EL (cell line): ENCODE results near the gene CCDC126.
"Not testable (repeated sequence)": the region's sequence is repeated elsewhere in the genome, so short reads cannot be mapped to it uniquely, and the experiment has no call there.

ENCODE experiments used
- DNase-seq: peaks from one replicate; pipeline ENCODE4 v3.0.0-alpha.2; 2016

CCDC126 gene

GRCh38 chr7:23597094-23598091, at the start of gene CCDC126:
TSS of gene CCDC126 (plus strand) at chr7:23597382. CDS start at chr7:23611316, 13,934 bp downstream.
- DNase-seq: peak; percentile 93

DNA sequence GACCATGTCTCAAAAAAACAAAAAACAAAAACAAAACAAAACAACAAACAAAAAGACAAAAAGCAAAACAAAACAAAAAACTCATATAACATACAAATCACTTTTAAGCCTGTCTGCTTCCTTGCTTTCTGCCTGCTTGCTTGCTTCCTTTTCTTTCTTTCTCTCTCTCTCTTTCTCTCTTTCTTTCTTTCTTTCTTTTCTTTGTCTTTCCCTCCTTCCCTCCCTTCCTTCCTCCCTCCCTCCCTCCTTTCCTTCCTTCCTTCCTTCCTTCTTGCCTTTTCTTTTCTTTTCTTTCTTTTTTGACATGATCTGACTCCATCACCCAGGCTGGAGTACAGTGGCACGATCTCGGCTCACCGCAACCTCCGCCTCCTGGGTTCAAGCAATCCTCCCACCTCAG, 49.5 kb upstream of the CCDC126 start:
- no peak for DNase-seq

GRCh38 chr7:23558303-23558702, 38.9 kb upstream of the CCDC126 start:
- DNase-seq: no peak

- DNase-seq: peak; percentile 79
Observed at GRCh38 chr7:23570592-23571200, 26.5 kb upstream of the CCDC126 start.

GRCh38 chr7:23581975-23582374, 15.2 kb upstream of the CCDC126 start:
- not testable (repeated sequence) for DNase-seq

GRCh38 chr7:23585304-23585703, 11.9 kb upstream of the CCDC126 start:
- DNase-seq: not testable (repeated sequence)

DNA sequence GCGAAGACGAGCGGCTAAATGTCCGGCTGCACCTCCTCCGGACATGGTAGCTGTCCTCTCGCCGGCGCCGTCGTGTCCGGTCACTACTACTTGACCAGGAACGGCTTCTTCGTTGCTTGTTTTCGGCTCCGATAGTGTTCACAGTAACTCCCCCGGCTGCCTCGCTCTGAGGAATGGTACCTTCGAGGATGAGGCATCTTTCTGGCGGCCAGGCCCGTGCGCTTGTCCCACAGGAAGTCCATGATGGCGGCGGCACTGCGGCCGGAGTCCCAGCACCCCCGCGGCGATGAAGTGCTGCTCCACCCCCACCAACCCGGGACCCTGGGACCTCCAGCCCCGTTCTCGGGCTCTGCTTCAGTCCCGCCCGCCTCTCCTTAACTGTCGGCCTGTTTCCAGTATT, 11.0 kb upstream of the CCDC126 start:
- no peak for DNase-seq

DNA sequence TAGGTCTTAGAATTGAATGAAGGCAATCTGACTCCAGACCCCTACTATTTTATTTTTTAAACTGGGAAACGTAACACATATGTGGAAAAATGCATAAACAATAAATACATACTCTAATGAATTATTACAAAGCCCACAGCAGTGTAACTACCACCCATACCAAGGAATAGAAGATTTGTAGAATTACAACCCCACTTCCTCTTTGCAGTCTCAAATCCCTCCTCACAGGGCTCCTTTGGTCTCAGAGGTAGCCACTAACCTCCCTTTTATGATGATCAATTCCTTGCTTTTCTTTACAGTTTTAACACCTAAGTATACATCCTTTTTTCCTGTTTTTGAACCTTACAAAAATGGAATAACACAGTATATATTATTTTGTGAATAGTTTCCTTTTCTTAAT, 6.7 kb upstream of the CCDC126 start:
- no peak for DNase-seq

DNA sequence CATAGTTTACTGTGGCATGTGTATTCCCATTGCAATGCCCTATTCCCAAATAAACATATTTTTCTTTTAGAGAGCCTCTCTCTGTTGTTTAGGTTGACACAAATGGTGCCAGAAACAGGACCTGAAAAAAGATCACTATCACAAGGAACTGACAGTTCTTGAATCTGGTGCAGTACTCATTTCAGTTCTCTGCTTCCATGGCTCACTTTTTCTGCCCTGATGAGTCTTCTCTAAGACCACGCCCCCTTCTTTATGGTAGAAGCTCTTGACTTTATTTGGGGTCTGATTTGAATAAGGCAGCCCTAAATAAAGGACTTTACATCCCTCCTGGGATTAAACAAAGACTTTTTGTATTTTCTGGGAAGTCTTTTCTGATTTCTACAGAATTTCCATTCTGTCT, 3.5 kb upstream of the CCDC126 start:
- no peak for DNase-seq

GRCh38 chr7:23594879-23595604, 2.1 kb upstream of the CCDC126 start:
- no peak for DNase-seq

- no peak for DNase-seq
Observed at GRCh38 chr7:23598296-23598695, 1.1 kb downstream of the CCDC126 start.

DNA sequence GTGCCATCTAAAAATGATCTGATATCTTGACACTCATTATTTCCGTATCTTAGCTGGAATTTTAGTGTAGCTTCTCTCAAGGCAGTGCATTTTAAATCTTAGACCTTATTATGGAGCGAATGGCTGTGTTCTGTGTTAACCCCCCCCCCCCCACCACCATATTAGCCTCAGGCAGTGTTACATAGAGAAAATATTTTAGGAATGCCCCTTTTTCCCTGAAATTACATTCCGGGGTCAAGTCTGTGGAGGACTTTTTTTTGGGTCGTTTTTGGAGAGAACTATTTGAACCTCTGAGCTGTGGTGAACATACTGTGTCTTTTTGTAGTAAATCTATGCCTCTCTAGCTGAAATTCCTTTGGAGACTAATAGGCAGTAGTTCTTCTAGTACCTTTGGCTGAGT, 3.1 kb downstream of the CCDC126 start:
- peak; percentile 80 for DNase-seq

- no peak for DNase-seq
Observed at GRCh38 chr7:23603632-23604295, 6.6 kb downstream of the CCDC126 start.

DNA sequence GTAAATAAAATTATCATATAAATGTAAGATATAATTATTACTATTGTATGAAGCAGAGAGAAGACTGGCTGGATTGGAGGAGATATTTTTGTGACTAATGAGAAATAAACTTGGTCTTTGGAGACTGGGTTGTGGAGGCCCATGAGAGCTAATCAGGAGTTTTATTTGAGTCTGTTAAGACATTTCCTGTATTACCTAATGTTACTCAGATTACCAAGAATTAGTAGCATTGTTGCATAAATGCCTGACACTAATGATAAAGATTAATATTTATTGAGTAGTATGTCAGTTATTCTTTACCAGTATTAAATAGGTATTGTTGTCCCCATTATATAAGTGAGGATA, 7.1 kb downstream of the CCDC126 start:
- peak; percentile 14 for DNase-seq

DNA sequence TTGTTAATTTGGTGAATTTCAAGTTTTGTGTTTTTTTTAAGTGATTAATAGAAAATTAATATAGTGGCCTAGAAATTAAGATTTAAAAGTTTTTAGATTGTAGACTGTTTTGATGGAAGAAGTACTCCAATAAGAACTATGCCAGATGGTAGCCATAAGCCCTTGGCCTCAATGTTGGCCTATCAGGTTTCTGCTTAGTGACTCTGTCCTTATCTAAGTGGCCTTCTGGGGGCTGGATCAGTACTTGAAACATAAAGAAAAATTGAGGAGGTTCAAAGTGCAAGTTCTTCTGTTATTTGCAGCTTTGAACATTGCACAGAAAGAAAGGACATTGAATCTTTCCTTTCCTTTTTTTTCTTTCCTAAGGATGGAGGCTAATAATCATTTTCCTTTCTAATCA, 9.9 kb downstream of the CCDC126 start:
- no peak for DNase-seq

GRCh38 chr7:23607866-23608265, 10.7 kb downstream of the CCDC126 start:
- no peak for DNase-seq

DNA sequence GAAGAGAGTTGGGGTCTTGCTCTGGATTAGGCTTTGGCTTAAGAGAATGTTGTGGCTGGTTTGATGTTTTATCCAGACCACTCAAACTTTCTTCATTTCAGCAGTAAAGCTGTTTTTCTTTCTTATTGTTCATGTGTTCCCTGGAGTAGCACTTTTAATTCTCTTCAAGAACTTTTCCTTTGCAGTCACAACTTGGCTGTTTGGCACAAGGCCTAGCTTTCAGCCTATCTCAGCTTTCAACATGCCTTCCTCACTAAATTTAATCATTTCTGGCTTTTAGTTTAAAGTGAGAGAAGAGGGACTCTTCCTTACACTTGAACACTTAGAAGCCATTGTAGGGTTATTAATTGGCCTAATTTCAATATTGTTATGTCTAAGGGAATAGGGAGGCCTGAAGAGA, 18.1 kb downstream of the CCDC126 start:
- DNase-seq: no peak

- no peak for DNase-seq
Observed at GRCh38 chr7:23616593-23616992, 19.4 kb downstream of the CCDC126 start.

GRCh38 chr7:23617482-23617881, 20.3 kb downstream of the CCDC126 start:
- no peak for DNase-seq

DNA sequence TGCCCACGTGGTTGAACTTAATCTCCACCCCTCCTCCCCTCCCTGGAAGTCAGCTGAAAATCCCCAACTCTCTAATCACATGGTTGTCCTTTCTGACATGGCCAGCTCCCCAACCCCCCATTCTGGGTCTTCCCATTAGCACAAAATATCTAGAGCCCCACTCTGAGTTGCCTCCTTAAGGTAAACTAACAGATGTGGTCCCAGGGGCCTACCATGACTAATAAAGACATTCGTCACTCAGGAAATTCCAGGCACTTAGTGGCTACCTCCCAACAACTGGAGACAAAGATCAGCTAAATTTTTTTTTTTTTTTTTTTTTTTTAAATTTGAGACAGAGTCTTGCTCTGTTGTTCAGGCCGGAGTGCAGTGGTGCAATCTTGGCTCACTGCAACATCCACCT, 21.1 kb downstream of the CCDC126 start:
- DNase-seq: peak; percentile 61

DNA sequence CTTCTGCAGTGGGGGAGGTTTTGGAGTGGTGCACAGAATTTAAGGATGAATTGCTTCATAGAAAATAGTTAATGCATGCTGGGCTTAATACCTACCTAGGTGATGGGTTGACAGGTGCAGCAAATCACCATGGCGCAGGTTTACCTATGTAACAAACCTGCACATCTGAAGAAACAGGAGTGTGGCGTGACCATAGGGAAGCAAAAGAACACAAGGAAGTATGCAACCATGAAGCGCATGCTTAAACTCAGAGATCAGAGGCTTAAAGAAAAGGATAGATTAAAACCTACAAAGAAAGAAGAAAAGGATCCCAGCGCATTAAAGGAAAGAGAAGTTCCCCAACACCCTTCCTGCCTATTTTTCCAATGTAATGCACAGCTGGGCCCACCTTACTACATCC, 22.0 kb downstream of the CCDC126 start:
- no peak for DNase-seq

DNA sequence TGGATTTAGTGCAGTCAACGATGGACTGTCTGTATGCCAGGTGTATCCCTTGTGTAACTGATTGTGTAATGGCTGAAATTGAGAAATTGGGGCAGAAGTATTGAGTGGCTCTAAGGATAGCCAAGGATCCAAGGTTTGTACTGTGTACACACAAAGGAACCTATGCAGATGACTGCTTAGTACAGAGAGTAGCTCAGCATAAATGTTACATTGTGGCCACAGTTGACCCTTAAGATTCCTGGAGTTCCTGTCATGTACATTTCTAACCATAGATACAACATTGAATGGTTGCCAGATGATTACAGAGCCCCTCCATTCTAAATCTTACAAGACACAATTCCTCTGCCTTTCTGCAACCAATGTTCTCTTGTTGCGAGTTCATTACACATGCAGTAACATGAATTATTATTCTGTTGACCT, 25.3 kb downstream of the CCDC126 start:
- peak; percentile 50 for DNase-seq

DNA sequence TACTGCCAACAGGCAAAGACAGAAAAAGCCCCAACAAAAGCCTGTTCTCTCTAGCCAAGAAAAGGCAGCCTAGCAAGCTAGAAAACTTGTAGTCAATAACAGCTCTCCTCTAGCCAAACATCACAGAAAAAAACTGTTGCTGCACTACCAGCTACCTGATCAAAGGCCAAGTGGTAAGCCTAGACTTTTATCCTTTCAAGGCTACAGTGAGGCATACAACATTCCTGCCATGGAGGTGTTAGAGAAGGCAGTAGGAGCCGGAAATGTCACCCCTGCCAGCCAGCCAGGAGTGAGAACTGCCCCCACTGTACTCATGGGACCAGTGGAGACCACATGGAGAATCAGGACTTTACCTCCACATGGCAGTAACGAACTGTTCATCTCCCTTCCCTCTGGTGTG, 31.2 kb downstream of the CCDC126 start:
- no peak for DNase-seq
